ENCODE measurements around the gene SGSM2. TPM values are rescaled to one million over a fixed set of nuclear protein-coding genes. Genes with fewer than 3 reads are reported as not detected.
A peak's percentile ranks its signal among the peaks of the same experiment; 100 is the strongest.

SGSM2 gene
- total RNA-seq, 1 experiment from 2014 or later, result 49.0 TPM

GRCh38 chr17:2398182-2398581 is 60.9 kb downstream of the SGSM2 start:
- DNase-seq (ENCODE audit: low read depth, low spot score) (no peak), ATAC-seq (no peak)
- H3K4me3 ChIP-seq (ENCODE audit: low read depth in 2 of 2, low read length in 2 of 2), result peak overlapping the region; percentile 26 to 80
- H3K4me1 ChIP-seq (ENCODE audit: control insufficient read depth, insufficient read depth, low read length), result peaks cover 34% of the 10 kb centered on the region
- intact Hi-C loops (cut with micrococcal nuclease; ENCODE audit: unreplicated experiment), result no loop called here
- peak overlapping the region; percentile 71 for H3K27ac ChIP-seq (ENCODE audit: low read length)
- in situ Hi-C loops (cut with HindIII; ENCODE audit: low pct_unique_long_range_greater_than_20kb, low sequenced_read_pairs), result no loop called here
- no peaks in the 10 kb centered on the region for H3K36me3 ChIP-seq (ENCODE audit: control insufficient read depth, insufficient read depth, low read length)
- ChIA-PET CTCF (no interaction called here), POLR2A (no interaction called here)
- no peaks in the 10 kb centered on the region for H3K9me3 ChIP-seq (ENCODE audit: control insufficient read depth, insufficient read depth, low read depth, low read length)
- BruUV-seq (replicated peaks), result no TSS peak
- TF ChIP-seq POLR2AphosphoS5 (IDR thresholded peaks at IDR 0.05; ENCODE audit: low read depth, low read length) (no peak), SIN3A (IDR thresholded peaks at IDR 0.05; ENCODE audit: borderline replicate concordance, insufficient read depth, low read depth, low read length) (no peak), TCF7L2 (IDR thresholded peaks at IDR 0.05; ENCODE audit: low read depth, low read length) (no peak), REST (IDR thresholded peaks at IDR 0.05; ENCODE audit: insufficient read depth in 1 of 2, low read depth in 2 of 2, low read length in 1 of 2) (no peak), CTCF (IDR thresholded peaks at IDR 0.05) (no peak)
- H3K27me3 ChIP-seq (ENCODE audit: control insufficient read depth, insufficient read depth, low read length), result no peaks in the 10 kb centered on the region

GRCh38 chr17:2398655-2399571 is 61.6 kb downstream of the SGSM2 start:
- TF ChIP-seq REST (IDR thresholded peaks at IDR 0.05; ENCODE audit: insufficient read depth in 1 of 2, low read depth in 2 of 2, low read length in 1 of 2) (no peak), SIN3A (IDR thresholded peaks at IDR 0.05; ENCODE audit: borderline replicate concordance, insufficient read depth, low read depth, low read length) (no peak), CTCF (IDR thresholded peaks at IDR 0.05) (no peak), POLR2AphosphoS5 (IDR thresholded peaks at IDR 0.05; ENCODE audit: low read depth, low read length) (no peak), TCF7L2 (IDR thresholded peaks at IDR 0.05; ENCODE audit: low read depth, low read length) (no peak)
- Histone ChIP-seq H3K9me3 (ENCODE audit: control insufficient read depth, insufficient read depth, low read depth, low read length) (no peaks in the 10 kb centered on the region), H3K36me3 (ENCODE audit: control insufficient read depth, insufficient read depth, low read length) (no peaks in the 10 kb centered on the region), H3K27ac (ENCODE audit: low read length) (peak overlapping the region; percentile 71), H3K4me1 (ENCODE audit: control insufficient read depth, insufficient read depth, low read length) (peaks cover 34% of the 10 kb centered on the region), H3K27me3 (ENCODE audit: control insufficient read depth, insufficient read depth, low read length) (no peaks in the 10 kb centered on the region), H3K4me3 (ENCODE audit: low read depth in 2 of 2, low read length in 2 of 2) (peak overlapping the region; percentile 80 to 89)
- BruUV-seq (replicated peaks), result no TSS peak
- no peak for DNase-seq (ENCODE audit: low read depth, low spot score)
- intact Hi-C loops (cut with micrococcal nuclease; ENCODE audit: unreplicated experiment) (no loop called here), in situ Hi-C loops (cut with HindIII; ENCODE audit: low pct_unique_long_range_greater_than_20kb, low sequenced_read_pairs) (no loop called here)
- ChIA-PET POLR2A (no interaction called here), CTCF (interaction anchor here (1.1 kb wide), 1 partner anchor 17 kb away, joined by 3 read pairs; no protein-coding TSS in a partner anchor)
- ATAC-seq, result no peak
